GM19395 (cell line): ENCODE measurements around the gene S100A2.

Experiments
- ATAC-seq: cut with Tn5 transposase; IDR thresholded peaks from one replicate; pipeline ENCODE4 v1.9.1; 2021; ENCODE audit warnings: mild to moderate bottlenecking, moderate library complexity; ENCODE audit not compliant: unreplicated experiment

The S100A2 gene

GRCh38 chr1:153565529-153566374 lies at the start of gene S100A2:
Gene S100A2, minus strand, starts transcription at chr1:153565844. Its CDS starts 1,967 bp downstream, at chr1:153563877.
- no peak for ATAC-seq

GRCh38 chr1:153615406-153615805 lies 49.8 kb upstream of the S100A2 start:
- no peak for ATAC-seq

DNA sequence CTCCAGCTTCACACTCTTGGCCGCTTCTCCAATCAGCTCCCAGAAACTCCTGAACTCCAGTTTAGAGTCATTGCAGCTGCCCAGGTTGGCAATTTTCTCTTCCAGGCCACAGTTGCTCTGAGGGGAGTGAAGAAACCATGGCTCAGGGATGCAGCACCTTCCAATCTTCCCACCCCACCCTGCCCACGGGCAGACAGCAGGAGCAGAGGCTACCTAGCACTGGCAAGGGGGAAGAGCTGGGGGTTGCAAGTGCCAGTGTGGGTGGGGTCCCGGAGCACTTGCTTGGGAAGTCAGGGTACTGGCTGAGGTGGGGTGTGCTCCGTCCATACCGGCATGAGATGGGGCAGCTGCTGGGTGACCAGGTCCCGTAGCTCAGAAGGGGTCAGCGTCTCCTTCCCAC lies 49.3 kb upstream of the S100A2 start:
- ATAC-seq: no peak

- ATAC-seq: no peak
Observed at GRCh38 chr1:153614189-153614900, 48.7 kb upstream of the S100A2 start.

GRCh38 chr1:153613406-153613805 lies 47.8 kb upstream of the S100A2 start:
- ATAC-seq: no peak

DNA sequence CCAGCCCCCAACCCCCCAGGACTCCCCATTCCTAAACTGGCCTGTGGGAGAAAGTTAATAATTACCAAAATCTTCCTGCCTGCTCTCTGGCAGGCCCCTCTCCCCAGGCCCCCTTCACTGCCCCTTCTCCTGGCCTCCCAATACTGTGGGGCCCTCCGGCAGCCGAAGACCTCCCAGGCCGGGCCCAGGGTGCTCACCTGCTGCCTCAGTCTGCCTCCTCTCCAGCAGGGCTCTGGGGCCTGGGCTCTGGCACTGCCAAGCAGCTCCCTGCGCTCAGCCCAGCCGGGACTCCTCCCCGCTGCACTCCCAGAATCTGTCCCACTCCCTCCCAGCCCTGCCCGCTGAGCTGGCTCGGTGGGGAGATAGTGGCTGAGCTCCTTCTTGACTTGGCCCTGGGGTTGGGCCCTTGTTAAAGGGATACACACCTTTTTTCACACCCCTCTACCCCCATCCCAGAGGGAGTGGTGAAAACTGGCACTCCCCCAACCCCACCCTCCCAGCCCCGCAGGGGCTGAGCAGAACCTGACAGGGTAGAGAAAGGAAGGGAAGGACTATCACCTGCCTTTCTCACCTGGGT lies 47.2 kb upstream of the S100A2 start, which contains the start of gene S100A16:
Gene S100A16 (minus strand): TSS at position 383 of the 577 bp plus-strand sequence. CDS start 4,986 bp downstream, outside the sequence.
- ATAC-seq: no peak

DNA sequence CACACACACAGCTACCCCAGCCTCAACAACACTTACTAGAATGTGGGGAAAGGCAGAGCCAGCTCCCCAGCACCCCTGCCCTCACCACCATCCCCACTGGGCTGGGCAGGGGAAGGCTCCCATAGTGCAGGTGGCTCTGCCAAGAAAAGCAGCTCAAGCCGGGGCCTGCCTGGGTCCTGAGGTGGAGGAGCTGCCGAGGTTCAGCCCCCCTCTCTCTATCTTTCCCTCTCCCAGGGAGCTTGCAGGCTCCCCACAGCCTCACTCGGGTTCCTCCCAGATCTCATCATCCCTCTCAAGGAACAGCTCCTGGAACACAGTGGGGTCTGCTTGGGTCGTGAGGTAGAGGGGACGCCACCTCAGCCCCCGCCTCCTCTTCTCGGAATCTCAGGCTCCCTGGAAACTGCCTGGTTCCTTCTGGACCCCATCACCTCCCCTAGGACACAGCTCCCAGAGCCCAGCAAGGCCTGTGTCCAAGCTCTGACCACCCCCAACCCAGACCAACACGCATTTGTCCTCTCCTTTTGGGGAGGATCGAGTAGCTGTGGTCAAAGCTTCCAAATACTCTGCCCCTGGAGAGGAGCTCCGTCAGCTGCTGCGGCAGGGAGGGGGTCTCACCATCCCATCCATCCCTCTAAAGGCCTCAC lies 46.6 kb upstream of the S100A2 start:
- no peak for ATAC-seq

- no peak for ATAC-seq
Observed at GRCh38 chr1:153611356-153611755, 45.7 kb upstream of the S100A2 start.

- ATAC-seq: no peak
Observed at GRCh38 chr1:153610811-153611301, 45.2 kb upstream of the S100A2 start.

GRCh38 chr1:153610334-153610733 lies 44.7 kb upstream of the S100A2 start:
- no peak for ATAC-seq

- no peak for ATAC-seq
Observed at GRCh38 chr1:153609585-153609907, 43.9 kb upstream of the S100A2 start.

GRCh38 chr1:153608742-153609584 lies 43.3 kb upstream of the S100A2 start:
- ATAC-seq: no peak

DNA sequence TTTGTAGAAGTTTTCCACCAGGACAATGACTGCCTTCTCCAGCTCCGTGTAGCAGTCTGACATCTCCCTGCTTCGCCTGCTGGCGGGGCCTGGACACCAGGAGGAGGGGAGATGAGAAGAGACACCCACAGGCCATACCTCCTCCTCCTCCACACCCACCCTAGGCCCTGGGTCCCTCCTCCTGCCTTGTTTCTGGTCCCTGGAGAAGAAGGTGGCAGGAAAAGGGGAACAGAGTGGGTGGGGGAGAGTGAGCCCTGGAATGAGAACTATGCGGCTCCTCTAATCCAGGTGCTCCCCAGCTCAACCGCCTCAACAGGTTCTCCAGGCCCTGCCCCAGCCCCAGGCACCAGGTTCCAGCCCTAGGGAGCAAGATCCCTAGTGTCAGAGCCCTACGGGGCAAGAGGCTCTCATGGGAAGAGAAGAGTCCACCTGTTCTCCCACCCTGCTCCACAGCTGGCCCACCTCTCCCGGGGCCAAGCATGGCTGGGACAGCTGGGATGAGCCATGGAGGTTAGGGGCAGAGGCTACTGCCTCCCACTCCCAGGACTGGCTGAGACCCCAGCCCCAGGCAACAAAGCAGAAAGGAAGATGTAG lies 42.5 kb upstream of the S100A2 start:
- no peak for ATAC-seq

- no peak for ATAC-seq
Observed at GRCh38 chr1:153607381-153607780, 41.7 kb upstream of the S100A2 start.

GRCh38 chr1:153606194-153606593 lies 40.5 kb upstream of the S100A2 start:
- ATAC-seq: no peak

GRCh38 chr1:153602749-153603148 lies 37.1 kb upstream of the S100A2 start:
- ATAC-seq: no peak

- ATAC-seq: no peak
Observed at GRCh38 chr1:153599847-153600246, 34.2 kb upstream of the S100A2 start.

DNA sequence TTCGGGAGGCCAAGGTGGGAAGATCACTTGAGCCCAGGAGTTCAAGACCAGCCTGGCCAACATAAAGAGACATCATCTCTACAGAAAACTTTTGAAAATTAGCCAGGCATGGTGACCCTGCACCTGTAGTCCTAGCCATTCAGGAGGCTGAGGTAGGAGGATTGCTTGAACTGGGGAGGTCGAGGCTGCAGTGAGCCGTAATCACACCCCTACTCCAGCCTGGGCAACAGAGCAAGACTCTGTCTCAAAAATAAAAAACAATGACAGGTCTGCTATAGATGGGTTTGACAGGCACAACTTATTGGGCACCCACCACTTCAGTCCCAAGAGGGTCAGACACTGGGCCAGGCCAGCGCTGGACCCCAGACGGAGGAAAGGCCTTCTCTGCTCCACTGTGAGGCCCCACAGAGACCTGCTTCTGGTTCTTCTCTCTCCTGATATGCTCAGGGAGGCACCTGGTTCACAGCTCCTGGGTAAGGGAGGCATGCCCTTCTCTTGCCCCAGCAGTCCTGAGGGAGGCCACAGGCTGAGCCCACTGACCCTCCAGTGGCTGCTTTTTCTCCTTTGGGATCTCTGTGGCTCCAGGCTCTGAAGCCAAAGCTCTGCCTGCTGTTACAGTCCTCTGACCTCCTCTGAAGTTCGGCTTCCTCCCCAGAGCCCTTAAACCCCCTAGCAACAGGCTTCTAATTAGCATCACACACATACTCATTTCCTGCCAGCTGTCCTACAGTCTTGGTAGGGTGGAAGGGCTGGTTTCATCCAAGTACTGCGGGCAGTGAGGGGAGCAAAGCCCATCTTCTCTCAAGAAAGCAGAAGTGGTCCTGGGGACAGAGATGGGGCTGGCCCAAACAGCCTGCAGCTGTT lies 32.9 kb upstream of the S100A2 start:
- peak; percentile 97 for ATAC-seq

DNA sequence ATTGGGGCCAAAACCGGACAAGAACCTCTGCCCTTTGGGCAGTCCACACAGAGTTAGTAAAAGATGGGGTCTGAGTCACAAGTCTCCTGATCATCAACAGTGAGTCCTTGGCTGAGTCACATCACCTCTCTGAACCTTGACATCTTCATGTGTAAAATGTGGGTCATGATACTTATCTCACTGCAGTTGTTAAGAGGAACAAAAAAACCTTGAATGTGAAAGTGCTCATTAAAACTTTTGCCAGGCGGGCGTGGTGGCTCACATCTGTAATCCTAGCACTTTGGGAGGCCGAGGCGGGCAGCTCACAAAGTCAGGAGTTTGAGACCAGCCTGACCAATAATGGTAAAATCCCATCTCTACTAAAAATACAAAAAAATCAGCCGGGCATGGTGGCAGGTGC lies 31.6 kb upstream of the S100A2 start:
- ATAC-seq: no peak
